Lower leg skin (tissue), 4 donors: ENCODE results near the gene SRRM4. TPM values are rescaled to one million over a fixed set of nuclear protein-coding genes. Genes with fewer than 3 reads are reported as not detected.
A peak's percentile ranks its signal among the peaks of the same experiment; 100 is the strongest.

Experiments
- DNase-seq, 2 donors: peaks; one replicate each; pipeline ENCODE4 v3.0.0-alpha.2; 2019; ENCODE audit warnings: low spot score in 2 of 2
- H3K4me3 ChIP-seq: fragments of 200-600 bp; sonication (generic); 2 replicates; pipeline ENCODE4 v1.5.1; 2017; ENCODE audit warnings: mild to moderate bottlenecking, low read depth; ENCODE audit not compliant: poor library complexity, severe bottlenecking
- POLR2A ChIP-seq, 2 donors: fragments of 450-650 bp; IDR thresholded peaks; one replicate each; pipeline ENCODE4 v1.6.1; 2016 to 2017; ENCODE audit warnings: antibody characterized with exemption in 2 of 2, mild to moderate bottlenecking in 1 of 2, moderate library complexity in 1 of 2
- WGBS, 2 donors: methylation state at CpG; one replicate each; pipeline ENCODE4 v1.1.5; 2018; 5-methylcytosine and 5-hydroxymethylcytosine counted together
- intact Hi-C: fragments of 100-400 bp; cut with DNase I; formaldehyde crosslinking; loops from one replicate; pipeline ENCODE4 v1.15.0; 2023; ENCODE audit warnings: low total_unique reads
- total RNA-seq, 4 donors: library from RNA; depleted of rRNA; stranded (reverse); fragments of >200 nt; gene quantifications; one replicate each; pipeline ENCODE4 v1.1.0, GENCODE V29; 2016
- TF ChIP-seq, protein P1 (sequence below), 3 donors: fragments of 450-650 bp; IDR thresholded peaks; one replicate each; pipeline ENCODE4 v1.5.1; 2016; ENCODE audit warnings: antibody characterized with exemption in 3 of 3, mild to moderate bottlenecking in 3 of 3, moderate library complexity in 2 of 3

SRRM4 gene
- total RNA-seq, 4 donors from 2014 or later = 0.03 TPM; not detected in 3

DNA sequence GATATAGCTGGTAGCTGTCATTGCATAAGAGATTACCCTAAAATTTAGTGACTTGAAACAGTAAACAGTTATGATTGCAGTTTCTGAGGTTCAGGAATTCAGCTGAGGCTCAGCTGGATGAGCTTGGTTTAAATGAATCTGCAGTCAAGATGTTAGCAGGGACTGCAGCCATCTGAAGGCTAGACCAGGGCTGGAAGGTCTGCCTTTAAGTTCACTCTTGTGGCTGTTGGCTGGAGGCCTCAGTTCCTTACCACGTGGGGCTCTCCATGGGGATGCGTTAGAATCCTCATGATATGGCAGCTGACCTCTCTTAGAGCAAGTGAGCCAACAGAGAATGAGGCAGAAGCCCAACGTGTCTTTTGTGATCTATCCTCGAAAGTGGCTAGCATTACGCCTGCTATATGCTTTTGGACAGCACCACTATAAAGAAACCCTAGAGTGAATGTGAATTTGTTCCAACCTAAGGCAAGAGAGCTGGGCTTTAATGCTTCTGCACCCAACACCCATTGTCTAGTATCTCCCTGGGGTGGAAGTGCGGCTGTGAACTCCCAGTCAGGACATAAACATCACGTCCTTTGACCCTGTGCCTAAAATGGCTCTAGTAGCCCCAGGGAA is 223.4 kb downstream of the SRRM4 start:
- WGBS, 2 donors = 74 to 77% methylated on average over 7 of the region's 7 CpGs
- no peak overlapping the region for H3K4me3 ChIP-seq
- DNase-seq = no peak
- TF ChIP-seq POLR2A (IDR thresholded peaks at IDR 0.05) = no peak
- TF ChIP-seq, protein P1, sequence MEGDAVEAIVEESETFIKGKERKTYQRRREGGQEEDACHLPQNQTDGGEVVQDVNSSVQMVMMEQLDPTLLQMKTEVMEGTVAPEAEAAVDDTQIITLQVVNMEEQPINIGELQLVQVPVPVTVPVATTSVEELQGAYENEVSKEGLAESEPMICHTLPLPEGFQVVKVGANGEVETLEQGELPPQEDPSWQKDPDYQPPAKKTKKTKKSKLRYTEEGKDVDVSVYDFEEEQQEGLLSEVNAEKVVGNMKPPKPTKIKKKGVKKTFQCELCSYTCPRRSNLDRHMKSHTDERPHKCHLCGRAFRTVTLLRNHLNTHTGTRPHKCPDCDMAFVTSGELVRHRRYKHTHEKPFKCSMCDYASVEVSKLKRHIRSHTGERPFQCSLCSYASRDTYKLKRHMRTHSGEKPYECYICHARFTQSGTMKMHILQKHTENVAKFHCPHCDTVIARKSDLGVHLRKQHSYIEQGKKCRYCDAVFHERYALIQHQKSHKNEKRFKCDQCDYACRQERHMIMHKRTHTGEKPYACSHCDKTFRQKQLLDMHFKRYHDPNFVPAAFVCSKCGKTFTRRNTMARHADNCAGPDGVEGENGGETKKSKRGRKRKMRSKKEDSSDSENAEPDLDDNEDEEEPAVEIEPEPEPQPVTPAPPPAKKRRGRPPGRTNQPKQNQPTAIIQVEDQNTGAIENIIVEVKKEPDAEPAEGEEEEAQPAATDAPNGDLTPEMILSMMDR (IDR thresholded peaks at IDR 0.05) = no peak
- intact Hi-C loops = no loop called here

DNA sequence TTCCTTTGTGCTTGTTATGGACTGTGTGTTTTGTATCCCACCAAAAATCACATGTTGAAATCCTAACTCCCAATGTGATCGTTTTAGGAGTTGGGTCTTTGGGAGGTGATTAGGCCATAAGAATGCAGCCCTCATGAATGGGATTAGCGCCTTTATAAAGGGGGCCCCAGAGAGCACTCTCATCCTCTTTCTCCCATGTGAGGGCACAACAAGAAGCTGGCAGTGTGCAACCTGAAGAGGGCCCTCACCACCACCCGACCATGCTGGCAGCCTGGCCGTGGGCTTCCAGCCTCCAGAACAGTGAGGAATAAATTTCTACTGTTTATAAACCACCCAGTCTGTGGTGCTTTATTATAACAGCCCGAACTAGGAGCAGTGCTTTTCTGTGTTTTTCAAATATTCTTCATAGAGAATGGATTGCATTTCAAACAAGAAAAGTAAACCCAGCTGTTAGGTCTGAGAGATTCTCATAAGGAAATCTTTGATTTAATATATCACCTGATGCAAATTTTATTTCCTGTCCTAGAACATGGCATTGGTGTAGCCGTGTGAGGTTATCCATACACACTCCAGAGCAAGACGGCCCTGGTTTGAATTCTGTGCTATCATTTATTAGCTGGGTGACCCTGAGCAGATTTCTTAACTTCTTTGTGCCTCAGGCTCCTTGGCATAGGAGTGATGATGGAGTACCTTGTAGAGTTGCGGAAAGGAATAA is 225.2 kb downstream of the SRRM4 start:
- DNase-seq = no peak
- TF ChIP-seq, protein P1 (IDR thresholded peaks at IDR 0.05) = no peak
- TF ChIP-seq POLR2A (IDR thresholded peaks at IDR 0.05) = no peak
- WGBS, 2 donors = 55 to 71% methylated on average over 8 of the region's 8 CpGs
- H3K4me3 ChIP-seq = no peak overlapping the region
- intact Hi-C loops = no loop called here

DNA sequence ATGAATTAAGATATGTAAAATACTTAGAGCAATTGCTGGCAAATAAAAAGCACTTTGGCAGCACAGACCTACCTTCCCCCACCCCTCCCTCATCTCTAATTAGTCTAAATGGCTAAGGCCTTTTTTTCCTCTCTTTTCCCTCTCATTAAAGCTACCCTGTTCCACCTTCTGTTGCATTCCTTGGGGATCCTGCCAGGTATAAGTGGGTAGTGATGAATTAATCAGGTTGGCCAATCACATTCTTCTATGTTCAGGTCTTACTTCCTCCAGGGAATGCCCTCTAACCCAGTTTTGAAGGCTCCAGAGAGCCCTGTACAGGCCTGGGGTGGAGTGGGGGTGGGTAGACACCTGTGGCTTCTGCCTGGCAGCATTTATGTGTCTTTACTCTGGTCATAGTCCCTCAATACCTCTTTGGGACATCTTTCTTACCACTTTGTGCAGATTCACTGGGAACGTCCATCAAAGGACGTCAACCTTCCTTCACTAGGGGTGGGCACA is 225.8 kb downstream of the SRRM4 start:
- WGBS, 2 donors = 88 to 98% methylated on average over 2 of the region's 2 CpGs
- no peak overlapping the region for H3K4me3 ChIP-seq
- intact Hi-C loops = no loop called here
- DNase-seq = no peak
- TF ChIP-seq POLR2A (IDR thresholded peaks at IDR 0.05) = no peak
- TF ChIP-seq, protein P1 (IDR thresholded peaks at IDR 0.05) = no peak

DNA sequence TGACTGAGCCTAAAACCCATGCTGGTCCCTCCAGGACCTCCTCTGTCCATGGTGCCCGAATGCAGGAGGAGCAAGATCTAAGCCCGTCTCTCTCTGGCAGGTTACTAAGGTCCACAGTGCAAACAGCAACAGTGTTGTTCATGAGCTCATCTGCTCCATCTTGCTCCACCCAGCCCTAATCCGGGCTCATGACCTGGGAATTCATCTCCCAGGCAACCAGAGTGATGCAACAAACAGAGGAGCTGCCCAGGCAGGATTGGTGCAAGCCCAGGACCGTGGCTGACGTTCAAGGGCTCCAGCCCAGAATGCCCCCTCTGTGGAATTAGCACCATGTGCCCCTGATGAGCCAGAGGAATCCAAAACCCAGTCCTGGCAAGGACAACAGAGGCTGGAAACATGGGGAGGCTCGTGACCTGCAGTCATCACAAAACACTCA is 227.3 kb downstream of the SRRM4 start:
- intact Hi-C loops = no loop called here
- no peak for TF ChIP-seq POLR2A (IDR thresholded peaks at IDR 0.05)
- TF ChIP-seq, protein P1 (IDR thresholded peaks at IDR 0.05) = no peak
- no peak overlapping the region for H3K4me3 ChIP-seq
- WGBS, 2 donors = 13 to 18% methylated on average over 5 to 6 of the region's 6 CpGs
- peak; percentile 86 to 94 for DNase-seq

DNA sequence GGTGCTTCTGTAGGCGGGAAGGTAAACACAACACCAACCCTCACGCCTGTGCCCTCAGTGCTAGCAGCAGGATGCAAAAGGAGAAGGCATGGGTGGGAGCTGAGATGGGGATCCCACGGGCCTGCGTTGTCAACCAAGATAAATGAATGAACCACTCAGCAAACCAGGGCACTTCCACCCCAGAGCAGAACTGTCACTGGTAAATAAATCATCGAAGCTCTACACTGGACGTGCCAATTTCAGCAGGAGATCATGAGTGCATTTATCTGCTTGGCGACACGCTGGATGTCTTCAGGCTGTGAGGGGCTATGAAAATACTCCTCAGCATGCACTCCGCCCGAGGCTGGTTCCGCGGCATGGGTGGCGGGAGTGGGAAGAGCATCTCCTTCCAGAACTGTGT is 230.5 kb downstream of the SRRM4 start:
- H3K4me3 ChIP-seq = no peak overlapping the region
- no peak for DNase-seq
- intact Hi-C loops = no loop called here
- no peak for TF ChIP-seq POLR2A (IDR thresholded peaks at IDR 0.05)
- TF ChIP-seq, protein P1 (IDR thresholded peaks at IDR 0.05) = no peak
- 70 to 72% methylated on average over 13 of the region's 13 CpGs for WGBS, 2 donors

Other genes with a start within 250 kb of the SRRM4 start
- 100 to 1,000 TPM in 2 of 4 donors, 10 to 100 TPM in 2; 85.3 to 139 (median 107) TPM for gene HSPB8, start 197.4 kb downstream of the SRRM4 start, total RNA-seq